DMS53 treated with DMSO at 0.1 percent for 48 hours (cell line): ENCODE results near the gene NUP62CL.

Experiments used
- DNase-seq: peaks from one replicate; lab custom pipeline; 2025; ENCODE audit not compliant: unreplicated experiment; lab: John Stamatoyannopoulos, UW

NUP62CL gene

GRCh38 chrX:107154787-107155620, 51.2 kb downstream of the NUP62CL start:
- DNase-seq = peak; percentile 59

GRCh38 chrX:107153005-107153404, 53.2 kb downstream of the NUP62CL start:
- DNase-seq = no peak

GRCh38 chrX:107146670-107147069, 59.6 kb downstream of the NUP62CL start:
- no peak for DNase-seq

GRCh38 chrX:107135965-107136307, 70.3 kb downstream of the NUP62CL start:
- DNase-seq = no peak

- peak; percentile 6 for DNase-seq
Measured at GRCh38 chrX:107135049-107135964, 70.9 kb downstream of the NUP62CL start.

- no peak for DNase-seq
Measured at GRCh38 chrX:107123750-107124149, 82.5 kb downstream of the NUP62CL start.

- no peak for DNase-seq
Measured at GRCh38 chrX:107119283-107119682, 87.0 kb downstream of the NUP62CL start.

- DNase-seq = peak; percentile 52
Measured at GRCh38 chrX:107118322-107119147, 87.7 kb downstream of the NUP62CL start, which contains the start of gene RBM41. RBM41 (minus strand) TSS chrX:107118822; CDS start chrX:107118773, 49 bp downstream.

GRCh38 chrX:107117993-107118321, 88.3 kb downstream of the NUP62CL start:
- DNase-seq = no peak

- no peak for DNase-seq
Measured at GRCh38 chrX:107107459-107107858, 98.8 kb downstream of the NUP62CL start.

- DNase-seq = no peak
Measured at GRCh38 chrX:107102980-107103379, 103.3 kb downstream of the NUP62CL start.

GRCh38 chrX:107076158-107076557, 130.1 kb downstream of the NUP62CL start:
- no peak for DNase-seq
